HG03103 (cell line): ENCODE data around the gene KIAA0040.
"Not testable (repeated sequence)": the region's sequence is repeated elsewhere in the genome, so short reads cannot be mapped to it uniquely, and the experiment has no call there.

Experiments used
- ATAC-seq: cut with Tn5 transposase; IDR thresholded peaks from one replicate; pipeline ENCODE4 v1.9.1; 2021; ENCODE audit warnings: low read depth; ENCODE audit not compliant: unreplicated experiment

KIAA0040 gene

DNA sequence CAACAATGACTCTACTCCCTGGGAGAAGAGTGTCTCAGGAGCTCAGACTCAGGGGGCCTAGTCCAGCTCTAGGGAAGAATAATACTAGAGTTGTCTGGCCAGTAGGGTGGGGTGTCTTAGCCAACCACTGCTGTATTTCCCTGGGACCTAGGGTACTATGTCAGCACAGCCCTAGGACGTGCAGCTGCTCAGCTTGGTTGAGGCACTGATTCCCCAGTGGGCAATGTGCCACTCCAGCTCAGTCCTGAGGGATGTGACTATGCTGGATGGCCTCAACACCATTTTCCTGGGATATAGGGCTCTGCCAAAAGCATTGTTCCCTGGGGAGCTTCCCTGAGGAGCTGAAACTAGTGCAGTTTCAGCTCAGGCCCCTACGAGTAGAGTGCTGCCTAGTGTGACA lies 77.6 kb downstream of the KIAA0040 start:
- no peak for ATAC-seq

DNA sequence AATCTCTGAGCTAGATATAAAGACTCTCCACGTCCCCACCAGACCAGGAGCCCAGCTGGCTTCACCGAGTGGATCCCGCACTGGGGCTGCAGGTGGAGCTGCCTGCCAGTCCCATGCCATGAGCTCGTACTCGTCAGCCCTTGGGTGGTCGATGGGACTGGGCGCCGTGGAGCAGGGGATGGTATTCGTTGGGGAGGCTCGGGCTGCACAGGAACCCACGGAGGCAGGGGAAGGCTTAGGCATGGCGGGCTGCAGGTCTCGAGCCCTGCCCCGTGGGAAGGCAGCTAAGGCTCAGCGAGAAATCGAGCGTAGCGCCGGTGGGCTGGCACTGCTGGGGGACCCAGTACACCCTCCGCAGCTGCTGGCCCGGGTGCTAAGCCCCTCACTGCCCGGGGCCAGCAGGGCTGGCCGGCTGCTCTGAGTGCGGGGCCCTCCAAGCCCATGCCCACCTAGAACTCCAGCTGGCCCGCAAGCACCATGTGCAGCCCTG lies 84.2 kb downstream of the KIAA0040 start:
- not testable (repeated sequence) for ATAC-seq
